GM19025 (cell line): ENCODE results near the gene PRX.
"Not testable (repeated sequence)": the region's sequence is repeated elsewhere in the genome, so short reads cannot be mapped to it uniquely, and the experiment has no call there.

ENCODE experiments used
- ATAC-seq: cut with Tn5 transposase; IDR thresholded peaks from one replicate; pipeline ENCODE4 v1.9.1; 2021; ENCODE audit warnings: mild to moderate bottlenecking, low read depth, moderate library complexity; ENCODE audit not compliant: unreplicated experiment

The PRX gene

GRCh38 chr19:40413291-40413845 lies at the start of gene PRX:
TSS of gene PRX (minus strand) at chr19:40413378. CDS start at chr19:40407932, 5,446 bp downstream.
- ATAC-seq, result no peak

- no peak for ATAC-seq
Measured at GRCh38 chr19:40461669-40462221, 48.6 kb upstream of the PRX start.

GRCh38 chr19:40460185-40460584 lies 47.0 kb upstream of the PRX start:
- no peak for ATAC-seq

GRCh38 chr19:40458597-40458974 lies 45.4 kb upstream of the PRX start:
- no peak for ATAC-seq

GRCh38 chr19:40457953-40458596 lies 44.9 kb upstream of the PRX start:
- no peak for ATAC-seq

GRCh38 chr19:40457048-40457447 lies 43.9 kb upstream of the PRX start:
- ATAC-seq, result no peak

- not testable (repeated sequence) for ATAC-seq
Measured at GRCh38 chr19:40453943-40454342, 40.8 kb upstream of the PRX start.

- no peak for ATAC-seq
Measured at GRCh38 chr19:40453151-40453735, 40.1 kb upstream of the PRX start.

GRCh38 chr19:40452016-40452415 lies 38.8 kb upstream of the PRX start:
- no peak for ATAC-seq

- ATAC-seq, result no peak
Measured at GRCh38 chr19:40450664-40451063, 37.5 kb upstream of the PRX start.

- no peak for ATAC-seq
Measured at GRCh38 chr19:40449506-40449905, 36.3 kb upstream of the PRX start.

- ATAC-seq, result no peak
Measured at GRCh38 chr19:40446263-40446784, 33.1 kb upstream of the PRX start.

- no peak for ATAC-seq
Measured at GRCh38 chr19:40445780-40446262, 32.6 kb upstream of the PRX start.

GRCh38 chr19:40444825-40445312 lies 31.7 kb upstream of the PRX start:
- ATAC-seq, result no peak

GRCh38 chr19:40444000-40444824 lies 31.0 kb upstream of the PRX start, which contains the start of gene SERTAD3:
TSS of gene SERTAD3 (minus strand) at chr19:40444335. CDS start at chr19:40442080, 2,255 bp downstream.
- ATAC-seq, result peak; percentile 76

- ATAC-seq, result peak; percentile 49
Measured at GRCh38 chr19:40443131-40443999, 30.2 kb upstream of the PRX start.

- ATAC-seq, result no peak
Measured at GRCh38 chr19:40442328-40443130, 29.4 kb upstream of the PRX start.

GRCh38 chr19:40441719-40442253 lies 28.6 kb upstream of the PRX start:
- no peak for ATAC-seq
